Measurements from ENCODE around the gene TTC21A. TPM values are rescaled to one million over a fixed set of nuclear protein-coding genes. Genes with fewer than 3 reads are reported as not detected.
A peak's percentile ranks its signal among the peaks of the same experiment; 100 is the strongest.

Gene TTC21A
- total and polyA plus RNA-seq, 8 donors = 3.1 to 31.3 (median 6.1) TPM

DNA sequence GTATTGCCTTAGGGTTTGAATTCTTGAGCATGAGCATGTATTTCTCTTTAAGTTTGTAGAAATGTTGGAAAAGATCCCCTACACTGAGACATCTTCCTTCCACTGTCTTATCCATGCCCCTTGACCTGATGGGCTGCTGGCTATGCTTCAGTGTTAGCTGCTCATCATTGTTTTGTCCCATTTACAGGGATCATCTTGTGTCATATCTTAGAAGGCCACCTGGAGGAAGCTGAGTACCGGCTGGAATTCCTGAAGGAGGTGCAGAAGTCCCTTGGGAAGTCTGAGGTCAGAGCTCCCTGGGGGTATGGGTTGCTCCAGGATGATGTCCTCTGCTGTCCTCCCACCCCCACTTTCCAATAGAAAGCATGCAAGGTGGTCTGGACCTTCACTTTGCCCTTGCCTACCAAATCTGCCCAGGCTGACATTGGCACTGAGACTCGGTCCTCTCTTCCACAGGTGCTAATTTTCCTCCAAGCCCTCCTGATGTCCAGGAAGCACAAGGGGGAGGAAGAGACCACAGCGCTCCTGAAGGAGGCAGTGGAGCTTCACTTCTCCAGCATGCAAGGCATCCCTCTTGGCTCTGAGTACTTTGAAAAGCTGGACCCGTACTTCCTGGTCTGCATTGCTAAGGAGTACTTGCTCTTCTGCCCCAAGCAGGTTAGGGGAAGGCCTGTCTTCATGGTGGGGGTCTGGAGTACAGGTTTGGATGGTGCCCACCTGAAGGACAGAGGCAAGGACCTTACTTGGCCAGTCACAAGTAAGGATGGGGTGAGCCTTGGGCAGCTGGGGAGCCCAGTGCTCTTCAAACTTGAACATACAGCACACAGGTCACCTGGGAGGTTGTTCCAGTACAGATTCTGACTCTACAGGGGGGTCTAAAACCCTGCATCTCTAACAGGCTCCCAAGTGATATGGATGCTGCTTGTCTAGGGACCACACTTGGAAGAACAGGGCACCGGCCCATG is 17.7 kb downstream of the TTC21A start:
- peak in 4 of 6 donors; percentile 36 to 62 (median 52) for DNase-seq
- 56 to 64% methylated on average over 5 of the region's 5 CpGs for WGBS, 2 donors
- Histone ChIP-seq H3K4me1 (peaks cover 4 to 13% (median 5%) of the 10 kb centered on the region in 3 donors), H3K9me3 (no peaks in the 10 kb centered on the region), H3K4me3 (no peak overlapping the region), H3K27ac (peak overlapping the region; percentile 20 to 78 (median 46)), H3K36me3 (no peaks in the 10 kb centered on the region), H3K27me3 (no peaks in the 10 kb centered on the region)
- intact Hi-C loops (cut with DNase I) = loop anchor here (5.0 to 10.0 kb wide), 2 partner anchors 160 to 162 kb away; partner anchors contain the start of gene CX3CR1 (in 2 of the 3)
- ATAC-seq = peak; percentile 75 to 83 (median 82)
- TF ChIP-seq, protein P1, sequence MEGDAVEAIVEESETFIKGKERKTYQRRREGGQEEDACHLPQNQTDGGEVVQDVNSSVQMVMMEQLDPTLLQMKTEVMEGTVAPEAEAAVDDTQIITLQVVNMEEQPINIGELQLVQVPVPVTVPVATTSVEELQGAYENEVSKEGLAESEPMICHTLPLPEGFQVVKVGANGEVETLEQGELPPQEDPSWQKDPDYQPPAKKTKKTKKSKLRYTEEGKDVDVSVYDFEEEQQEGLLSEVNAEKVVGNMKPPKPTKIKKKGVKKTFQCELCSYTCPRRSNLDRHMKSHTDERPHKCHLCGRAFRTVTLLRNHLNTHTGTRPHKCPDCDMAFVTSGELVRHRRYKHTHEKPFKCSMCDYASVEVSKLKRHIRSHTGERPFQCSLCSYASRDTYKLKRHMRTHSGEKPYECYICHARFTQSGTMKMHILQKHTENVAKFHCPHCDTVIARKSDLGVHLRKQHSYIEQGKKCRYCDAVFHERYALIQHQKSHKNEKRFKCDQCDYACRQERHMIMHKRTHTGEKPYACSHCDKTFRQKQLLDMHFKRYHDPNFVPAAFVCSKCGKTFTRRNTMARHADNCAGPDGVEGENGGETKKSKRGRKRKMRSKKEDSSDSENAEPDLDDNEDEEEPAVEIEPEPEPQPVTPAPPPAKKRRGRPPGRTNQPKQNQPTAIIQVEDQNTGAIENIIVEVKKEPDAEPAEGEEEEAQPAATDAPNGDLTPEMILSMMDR (IDR thresholded peaks at IDR 0.05) = peak in 2 of 4 donors; percentile 12 to 33
- FAIRE-seq = no peak

DNA sequence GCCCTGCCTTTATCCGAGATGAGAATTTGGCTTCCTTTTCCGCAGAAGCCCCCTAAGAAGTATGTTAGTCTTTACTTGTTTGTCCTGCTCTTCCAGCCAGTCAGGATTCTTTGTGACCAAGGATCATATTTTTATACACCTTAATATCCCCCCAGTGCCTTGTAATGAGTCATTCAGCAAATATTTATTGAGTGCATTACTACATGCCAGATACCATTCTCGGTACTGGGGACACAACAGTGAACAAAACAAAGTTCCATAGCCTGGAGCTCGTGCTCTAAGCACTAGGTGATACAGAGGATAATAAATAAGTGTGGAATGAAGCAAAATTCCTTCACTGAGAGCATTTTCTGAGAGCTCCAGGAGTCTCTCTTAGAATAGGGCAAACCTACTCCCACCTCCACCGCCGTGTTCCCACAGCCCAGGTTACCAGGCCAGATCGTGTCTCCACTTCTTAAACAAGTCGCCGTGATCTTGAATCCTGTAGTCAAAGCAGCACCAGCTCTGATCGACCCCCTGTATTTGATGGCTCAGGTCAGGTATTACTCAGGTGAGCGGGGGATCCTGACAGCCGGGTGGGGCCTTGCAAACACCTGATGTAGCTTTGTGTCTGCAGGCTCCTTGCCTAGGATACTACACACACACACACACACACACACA is 18.5 kb downstream of the TTC21A start:
- H3K27ac ChIP-seq = peak overlapping the region; percentile 20 to 78 (median 46)
- TF ChIP-seq, protein P1 (IDR thresholded peaks at IDR 0.05) = no peak
- H3K9me3 ChIP-seq = no peaks in the 10 kb centered on the region
- H3K27me3 ChIP-seq = no peaks in the 10 kb centered on the region
- H3K4me3 ChIP-seq = no peak overlapping the region
- intact Hi-C loops (cut with DNase I) = loop anchor here (5.0 to 10.0 kb wide), 2 partner anchors 159 to 161 kb away; partner anchors contain the start of gene CX3CR1 (in 2 of the 3)
- peak in 3 of 6 donors; percentile 11 to 39 (median 18) for DNase-seq
- no peaks in the 10 kb centered on the region for H3K36me3 ChIP-seq
- WGBS, 2 donors = 43 to 47% methylated on average over 12 of the region's 12 CpGs
- H3K4me1 ChIP-seq = peaks cover 4 to 13% (median 5%) of the 10 kb centered on the region in 3 donors
- no peak for FAIRE-seq
- ATAC-seq = peak; percentile 72 to 87 (median 80)

DNA sequence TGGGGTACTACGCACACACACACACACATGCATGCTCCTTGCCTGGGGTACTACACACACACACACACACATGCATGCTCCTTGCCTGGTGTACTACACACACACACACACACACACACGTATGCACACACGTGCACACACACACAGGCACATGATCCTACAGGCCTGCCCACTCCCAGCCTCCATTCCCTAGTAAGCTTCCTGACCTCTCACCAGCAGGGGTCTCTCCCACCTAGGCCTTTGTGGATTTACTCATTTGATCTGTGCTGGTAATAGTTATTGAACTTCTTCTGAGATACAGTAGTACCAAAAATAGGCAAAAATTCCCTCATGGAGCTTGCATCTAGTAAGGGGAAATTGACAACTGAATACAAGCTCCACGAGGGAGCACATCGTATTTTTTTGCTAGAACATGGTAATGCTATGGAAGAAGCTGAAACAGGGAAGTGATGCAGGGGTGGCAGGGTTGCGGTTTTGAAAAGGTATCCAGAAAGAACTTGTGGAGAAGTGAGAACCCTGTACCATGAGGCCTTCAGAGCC is 19.1 kb downstream of the TTC21A start:
- ATAC-seq (peak; percentile 49 to 79 (median 77)), DNase-seq (peak in 3 of 6 donors; percentile 32 to 58 (median 54)), FAIRE-seq (no peak)
- Histone ChIP-seq H3K27me3 (no peaks in the 10 kb centered on the region), H3K36me3 (no peaks in the 10 kb centered on the region), H3K4me1 (peaks cover 4 to 13% (median 5%) of the 10 kb centered on the region in 3 donors), H3K9me3 (no peaks in the 10 kb centered on the region), H3K4me3 (no peak overlapping the region), H3K27ac (peak overlapping the region in 1 of 4 donors; percentile 34)
- TF ChIP-seq, protein P1 (IDR thresholded peaks at IDR 0.05) = peak in 3 of 4 donors; percentile 25 to 35 (median 32)
- WGBS, 2 donors = 53 to 55% methylated on average over 6 of the region's 6 CpGs
- intact Hi-C loops (cut with DNase I) = loop anchor here (5.0 to 10.0 kb wide), 2 partner anchors 158 to 161 kb away; partner anchors contain the start of gene CX3CR1 (in 2 of the 3)

DNA sequence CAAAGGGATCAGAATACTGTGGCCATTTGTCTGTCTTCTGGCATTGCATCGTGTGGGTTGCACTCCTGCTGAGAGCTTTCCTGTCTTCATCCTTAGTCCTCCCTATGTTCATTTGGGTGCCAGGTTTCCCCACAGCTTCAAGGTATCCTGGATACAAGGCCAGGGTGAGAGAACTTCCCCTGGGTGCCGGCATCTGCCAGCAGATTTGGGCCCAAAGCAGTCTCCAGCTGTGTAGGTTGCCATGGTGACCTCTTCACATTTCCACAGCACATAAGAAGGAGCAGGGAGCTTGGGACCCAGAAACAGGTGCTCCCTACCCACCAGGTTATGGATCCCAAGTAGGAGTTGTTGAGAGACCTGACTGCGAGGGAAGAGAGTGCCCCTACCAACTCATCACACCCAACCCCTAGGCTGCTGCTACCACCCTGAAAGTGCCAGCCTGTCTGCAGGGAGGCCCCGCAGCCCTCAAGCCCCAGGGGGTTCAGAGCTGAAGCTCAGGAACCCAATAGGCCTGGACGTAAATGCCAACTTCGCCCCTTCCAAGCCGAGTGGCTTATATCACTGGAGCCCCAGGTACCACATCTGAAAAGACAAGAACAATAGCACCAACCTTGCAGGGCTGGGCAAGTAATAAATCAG is 19.9 kb downstream of the TTC21A start:
- Histone ChIP-seq H3K27me3 (no peaks in the 10 kb centered on the region), H3K36me3 (no peaks in the 10 kb centered on the region), H3K9me3 (no peaks in the 10 kb centered on the region), H3K4me3 (no peak overlapping the region), H3K4me1 (peaks cover 4 to 13% (median 5%) of the 10 kb centered on the region in 3 donors), H3K27ac (peak overlapping the region in 1 of 4 donors; percentile 34)
- ATAC-seq (peak in 2 of 4 donors; percentile 21 to 35), DNase-seq (peak in 2 of 6 donors; percentile 10 to 24), FAIRE-seq (no peak)
- intact Hi-C loops (cut with DNase I) = loop anchor here (5.0 to 10.0 kb wide), 2 partner anchors 157 to 160 kb away; partner anchors contain the start of gene CX3CR1 (in 2 of the 3)
- 81 to 86% methylated on average over 7 of the region's 7 CpGs for WGBS, 2 donors
- TF ChIP-seq, protein P1 (IDR thresholded peaks at IDR 0.05) = no peak
